GM21423 (cell line): ENCODE data around the gene CRK.

Experiments used
- ATAC-seq: cut with Tn5 transposase; IDR thresholded peaks from one replicate; pipeline ENCODE4 v1.9.1; 2021; ENCODE audit warnings: mild to moderate bottlenecking, moderate library complexity; ENCODE audit not compliant: unreplicated experiment

Gene CRK

GRCh38 chr17:1486802-1487695, 31.0 kb upstream of the CRK start:
- ATAC-seq, result no peak

- ATAC-seq, result peak; percentile 15
Measured at GRCh38 chr17:1485423-1486376, 29.7 kb upstream of the CRK start.

- ATAC-seq, result peak; percentile 34
Measured at GRCh38 chr17:1484676-1485422, 28.8 kb upstream of the CRK start.

- no peak for ATAC-seq
Measured at GRCh38 chr17:1484060-1484535, 28.1 kb upstream of the CRK start.

GRCh38 chr17:1482680-1483079, 26.6 kb upstream of the CRK start:
- ATAC-seq, result no peak

GRCh38 chr17:1481736-1482135, 25.7 kb upstream of the CRK start:
- ATAC-seq, result no peak

- no peak for ATAC-seq
Measured at GRCh38 chr17:1480747-1481465, 24.9 kb upstream of the CRK start.

GRCh38 chr17:1478418-1478817, 22.4 kb upstream of the CRK start:
- ATAC-seq, result no peak

GRCh38 chr17:1475321-1475854, 19.4 kb upstream of the CRK start:
- no peak for ATAC-seq

- peak; percentile 56 for ATAC-seq
Measured at GRCh38 chr17:1474402-1475189, 18.6 kb upstream of the CRK start.

GRCh38 chr17:1473841-1474240, 17.8 kb upstream of the CRK start:
- no peak for ATAC-seq

- ATAC-seq, result no peak
Measured at GRCh38 chr17:1473170-1473569, 17.1 kb upstream of the CRK start.

GRCh38 chr17:1471911-1472821, 16.1 kb upstream of the CRK start:
- ATAC-seq, result no peak

GRCh38 chr17:1471490-1471889, 15.5 kb upstream of the CRK start:
- no peak for ATAC-seq

GRCh38 chr17:1470755-1471462, 14.9 kb upstream of the CRK start:
- no peak for ATAC-seq

- ATAC-seq, result no peak
Measured at GRCh38 chr17:1470071-1470754, 14.2 kb upstream of the CRK start.
